ENCODE measurements around the gene NPPC. TPM values are rescaled to one million over a fixed set of nuclear protein-coding genes. Genes with fewer than 3 reads are reported as not detected.

Gene NPPC
- total RNA-seq, 1 donor from 2014 or later: not detected

- Mint-ChIP-seq H3K36me3 (ENCODE audit: insufficient read depth) (no peaks in the 10 kb centered on the region), H3K27me3 (peaks cover 33% of the 10 kb centered on the region), H3K27ac (no peak overlapping the region), H3K4me1 (ENCODE audit: low read depth) (no peaks in the 10 kb centered on the region), H3K4me3 (ENCODE audit: low read depth) (no peak overlapping the region), H3K9me3 (ENCODE audit: low read depth) (no peaks in the 10 kb centered on the region)
- TF ChIP-seq, protein P1, sequence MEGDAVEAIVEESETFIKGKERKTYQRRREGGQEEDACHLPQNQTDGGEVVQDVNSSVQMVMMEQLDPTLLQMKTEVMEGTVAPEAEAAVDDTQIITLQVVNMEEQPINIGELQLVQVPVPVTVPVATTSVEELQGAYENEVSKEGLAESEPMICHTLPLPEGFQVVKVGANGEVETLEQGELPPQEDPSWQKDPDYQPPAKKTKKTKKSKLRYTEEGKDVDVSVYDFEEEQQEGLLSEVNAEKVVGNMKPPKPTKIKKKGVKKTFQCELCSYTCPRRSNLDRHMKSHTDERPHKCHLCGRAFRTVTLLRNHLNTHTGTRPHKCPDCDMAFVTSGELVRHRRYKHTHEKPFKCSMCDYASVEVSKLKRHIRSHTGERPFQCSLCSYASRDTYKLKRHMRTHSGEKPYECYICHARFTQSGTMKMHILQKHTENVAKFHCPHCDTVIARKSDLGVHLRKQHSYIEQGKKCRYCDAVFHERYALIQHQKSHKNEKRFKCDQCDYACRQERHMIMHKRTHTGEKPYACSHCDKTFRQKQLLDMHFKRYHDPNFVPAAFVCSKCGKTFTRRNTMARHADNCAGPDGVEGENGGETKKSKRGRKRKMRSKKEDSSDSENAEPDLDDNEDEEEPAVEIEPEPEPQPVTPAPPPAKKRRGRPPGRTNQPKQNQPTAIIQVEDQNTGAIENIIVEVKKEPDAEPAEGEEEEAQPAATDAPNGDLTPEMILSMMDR (IDR thresholded peaks at IDR 0.05; ENCODE audit: unreplicated experiment): no peak
- DNase-seq (ENCODE audit: low spot score, unreplicated experiment): no peak
Observed at GRCh38 chr2:231932985-231933915, 7.1 kb upstream of the NPPC start.

- no peaks in the 10 kb centered on the region for H3K4me1 Mint-ChIP-seq (ENCODE audit: low read depth)
- no peaks in the 10 kb centered on the region for H3K9me3 Mint-ChIP-seq (ENCODE audit: low read depth)
- no peak overlapping the region for H3K4me3 Mint-ChIP-seq (ENCODE audit: low read depth)
- peaks cover 39% of the 10 kb centered on the region for H3K27me3 Mint-ChIP-seq
- DNase-seq (ENCODE audit: low spot score, unreplicated experiment): no peak
- H3K36me3 Mint-ChIP-seq (ENCODE audit: insufficient read depth): no peaks in the 10 kb centered on the region
- H3K27ac Mint-ChIP-seq: no peak overlapping the region
- TF ChIP-seq, protein P1 (IDR thresholded peaks at IDR 0.05; ENCODE audit: unreplicated experiment): no peak
Observed at GRCh38 chr2:231932711-231932970, 6.4 kb upstream of the NPPC start.

DNA sequence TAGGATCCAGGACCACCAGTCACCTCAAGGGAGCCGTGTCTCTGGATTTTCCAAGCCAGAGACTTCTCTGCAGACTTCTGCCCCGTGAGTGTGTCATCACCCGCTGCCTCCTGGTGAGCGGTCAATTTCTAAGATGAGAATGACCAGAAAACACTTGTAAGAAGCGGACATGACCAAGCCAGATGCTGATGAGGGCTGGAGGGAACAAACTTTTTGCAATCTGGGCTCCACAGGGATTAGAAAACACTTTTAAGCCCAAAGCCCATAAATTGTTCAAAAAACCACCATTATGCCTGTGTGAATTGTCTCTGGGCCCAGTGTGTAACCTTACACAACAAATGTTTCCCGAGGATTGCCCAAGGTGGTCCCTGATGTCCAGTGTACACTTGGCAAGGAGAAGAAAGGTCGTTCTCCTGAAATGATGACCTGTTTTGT is 5.3 kb upstream of the NPPC start:
- Mint-ChIP-seq H3K4me1 (ENCODE audit: low read depth) (peaks cover 3% of the 10 kb centered on the region), H3K9me3 (ENCODE audit: low read depth) (no peaks in the 10 kb centered on the region), H3K4me3 (ENCODE audit: low read depth) (no peak overlapping the region), H3K27ac (no peak overlapping the region), H3K36me3 (ENCODE audit: insufficient read depth) (no peaks in the 10 kb centered on the region), H3K27me3 (peaks cover 50% of the 10 kb centered on the region)
- TF ChIP-seq, protein P1 (IDR thresholded peaks at IDR 0.05; ENCODE audit: unreplicated experiment): no peak
- DNase-seq (ENCODE audit: low spot score, unreplicated experiment): no peak

DNA sequence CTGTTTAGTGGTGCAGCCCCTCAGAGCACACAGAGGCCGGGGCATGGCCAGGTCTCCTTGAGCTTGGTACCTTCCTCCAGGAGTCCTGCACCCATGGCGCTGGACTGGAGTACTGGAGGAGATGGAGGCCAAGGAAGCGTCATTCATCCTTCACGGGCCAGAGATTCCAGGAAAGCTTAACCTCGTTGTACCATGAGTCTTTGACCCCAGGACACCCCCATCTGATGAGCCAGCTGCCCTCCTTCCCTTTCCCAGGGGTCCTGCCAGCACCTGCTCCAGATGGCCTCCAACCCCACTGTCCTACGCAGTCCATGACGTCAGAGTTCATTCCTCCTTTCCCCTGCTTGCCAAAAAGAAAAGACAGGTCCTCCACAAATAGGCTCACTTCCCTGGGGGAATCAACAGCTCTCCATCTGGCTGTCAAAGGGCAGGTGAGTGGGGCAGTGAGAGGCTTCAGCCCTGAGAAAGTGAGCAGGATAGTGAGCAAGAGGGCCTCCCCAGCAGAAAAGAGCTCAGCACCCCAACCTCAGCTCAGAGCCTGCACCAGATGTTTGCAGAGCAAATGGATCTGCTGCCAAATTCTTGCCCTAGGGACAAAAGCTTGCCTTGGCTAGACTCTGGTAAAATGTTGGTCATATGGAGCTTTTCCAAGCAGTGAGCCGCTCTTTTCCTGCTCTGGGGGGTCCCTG is 4.5 kb upstream of the NPPC start:
- no peak for DNase-seq (ENCODE audit: low spot score, unreplicated experiment)
- TF ChIP-seq, protein P1 (IDR thresholded peaks at IDR 0.05; ENCODE audit: unreplicated experiment): no peak
- H3K4me3 Mint-ChIP-seq (ENCODE audit: low read depth): no peak overlapping the region
- H3K27ac Mint-ChIP-seq: no peak overlapping the region
- H3K27me3 Mint-ChIP-seq: peaks cover 52% of the 10 kb centered on the region
- H3K4me1 Mint-ChIP-seq (ENCODE audit: low read depth): peaks cover 4% of the 10 kb centered on the region
- no peaks in the 10 kb centered on the region for H3K36me3 Mint-ChIP-seq (ENCODE audit: insufficient read depth)
- no peaks in the 10 kb centered on the region for H3K9me3 Mint-ChIP-seq (ENCODE audit: low read depth)

GRCh38 chr2:231929961-231930592 is 3.9 kb upstream of the NPPC start:
- H3K4me3 Mint-ChIP-seq (ENCODE audit: low read depth): no peak overlapping the region
- peaks cover 52% of the 10 kb centered on the region for H3K27me3 Mint-ChIP-seq
- no peaks in the 10 kb centered on the region for H3K9me3 Mint-ChIP-seq (ENCODE audit: low read depth)
- TF ChIP-seq, protein P1 (IDR thresholded peaks at IDR 0.05; ENCODE audit: unreplicated experiment): peak; percentile 53
- no peak overlapping the region for H3K27ac Mint-ChIP-seq
- H3K4me1 Mint-ChIP-seq (ENCODE audit: low read depth): peaks cover 4% of the 10 kb centered on the region
- H3K36me3 Mint-ChIP-seq (ENCODE audit: insufficient read depth): no peaks in the 10 kb centered on the region
- DNase-seq (ENCODE audit: low spot score, unreplicated experiment): no peak
